IMR-90 (cell line): ENCODE data around the gene NFIX. TPM values are rescaled to one million over a fixed set of nuclear protein-coding genes. Genes with fewer than 3 reads are reported as not detected.

Source experiments
- ATAC-seq: fragments of 200-7000 bp; cut with Tn5 transposase; 2 replicates; pipeline ENCODE4 v1.9.1; 2020; ENCODE audit warnings: low read depth, mild to moderate bottlenecking, moderate library complexity
- BruUV-seq: library from RNA; stranded (reverse); fragments of 400-500 nt; replicated peaks from 2 replicates; lab custom pipeline; 2021; lab: Mats Ljungman, UMichigan
- CTCF ChIA-PET: fragments of 300-600 bp; formaldehyde crosslinking; extraction: SDS; loops from one replicate; lab custom pipeline; 2021; ENCODE audit warnings: antibody characterized with exemption; lab: Yijun Ruan, JAX
- POLR2A ChIA-PET: fragments of 300-600 bp; sonication (Branson Sonifier 250); formaldehyde crosslinking; loops from one replicate; lab custom pipeline; 2022; ENCODE audit warnings: antibody characterized with exemption; ENCODE audit not compliant: unreplicated experiment; lab: Charles Lee
- DNase-seq: peaks from one replicate; pipeline ENCODE4 v3.0.0; 2013
- H2AFZ ChIP-seq: replicated peaks from 2 replicates; pipeline ENCODE3; 2013; ENCODE audit warnings: low read length, mild to moderate bottlenecking; ENCODE audit not compliant: poor library complexity
- H2AK5ac ChIP-seq: 2 replicates; pipeline ENCODE4 v1.6.1; 2013; ENCODE audit warnings: low read depth, low read length, inconsistent platforms
- H2AK9ac ChIP-seq: replicated peaks from 2 replicates; pipeline ENCODE3; 2013; ENCODE audit warnings: mild to moderate bottlenecking, low read depth, low read length, moderate library complexity; ENCODE audit not compliant: poor library complexity
- H2BK120ac ChIP-seq: 2 replicates; pipeline ENCODE4 v1.6.1; 2013; ENCODE audit warnings: low read depth, low read length, inconsistent platforms
- H2BK15ac ChIP-seq: 3 replicates; pipeline ENCODE4 v1.6.1; 2013; ENCODE audit warnings: low read depth, low read length, inconsistent platforms
- H2BK20ac ChIP-seq: 2 replicates; pipeline ENCODE4 v1.6.1; 2013; ENCODE audit warnings: low read depth, mild to moderate bottlenecking, inconsistent platforms, low read length, moderate library complexity
- H2BK5ac ChIP-seq: 2 replicates; pipeline ENCODE4 v1.6.1; 2013; ENCODE audit warnings: mild to moderate bottlenecking, low read depth, low read length, inconsistent platforms; ENCODE audit not compliant: poor library complexity, severe bottlenecking
- H3K14ac ChIP-seq: replicated peaks from 2 replicates; pipeline ENCODE4 v1.6.1; 2013; ENCODE audit warnings: low read depth, low read length, inconsistent platforms
- H3K18ac ChIP-seq: 2 replicates; pipeline ENCODE4 v1.6.1; 2013; ENCODE audit warnings: low read depth, low read length, control low read depth
- H3K23ac ChIP-seq: 2 replicates; pipeline ENCODE4 v1.6.1; 2013; ENCODE audit warnings: low read depth, low read length, inconsistent platforms
- H3K27ac ChIP-seq: 2 replicates; pipeline ENCODE4 v1.5.1; 2013; ENCODE audit warnings: mild to moderate bottlenecking, control low read depth, low read length; ENCODE audit not compliant: insufficient read depth
- H3K27me3 ChIP-seq: 2 replicates; pipeline ENCODE4 v1.6.1; 2013; ENCODE audit warnings: low read length; ENCODE audit not compliant: control insufficient read depth, insufficient read depth
- H3K36me3 ChIP-seq: 2 replicates; pipeline ENCODE4 v1.6.1; 2013; ENCODE audit warnings: low read length, mixed read lengths; ENCODE audit not compliant: control insufficient read depth, insufficient read depth
- H3K4ac ChIP-seq: 2 replicates; pipeline ENCODE4 v1.6.1; 2013; ENCODE audit warnings: low read depth, low read length, inconsistent platforms
- H3K4me1 ChIP-seq: 2 replicates; pipeline ENCODE4 v1.6.1; 2013; ENCODE audit warnings: low read length, mixed read lengths; ENCODE audit not compliant: control insufficient read depth, insufficient read depth
- H3K4me2 ChIP-seq: 2 replicates; pipeline ENCODE4 v1.6.1; 2013; ENCODE audit warnings: low read depth, mild to moderate bottlenecking, control low read depth, low read length, moderate library complexity
- H3K4me3 ChIP-seq: 2 replicates; pipeline ENCODE4 v1.5.1; 2013; ENCODE audit warnings: low read depth, mild to moderate bottlenecking, control low read depth, low read length, moderate library complexity; ENCODE audit not compliant: insufficient read depth
- H3K56ac ChIP-seq: 2 replicates; pipeline ENCODE4 v1.6.1; 2013; ENCODE audit warnings: low read length, inconsistent platforms; ENCODE audit not compliant: insufficient read depth; ENCODE audit errors: extremely low read depth
- H3K79me1 ChIP-seq, 2 experiments: 2 replicates each; pipeline ENCODE4 v1.6.1; 2013; ENCODE audit warnings: low read length in 2 of 2, inconsistent platforms in 1 of 2, low read depth in 1 of 2
- H3K9ac ChIP-seq: 2 replicates; pipeline ENCODE4 v1.6.1; 2013; ENCODE audit warnings: low read depth, low read length, control low read depth
- H3K9me1 ChIP-seq: 2 replicates; pipeline ENCODE4 v1.6.1; 2013; ENCODE audit warnings: low read length, inconsistent platforms; ENCODE audit not compliant: insufficient read depth
- H3K9me3 ChIP-seq: 2 replicates; pipeline ENCODE4 v1.6.1; 2013; ENCODE audit warnings: low read length; ENCODE audit not compliant: control insufficient read depth, insufficient read depth
- H4K20me1 ChIP-seq: 2 replicates; pipeline ENCODE4 v1.6.1; 2013; ENCODE audit warnings: low read length, inconsistent platforms; ENCODE audit not compliant: insufficient read depth
- H4K5ac ChIP-seq: 2 replicates; pipeline ENCODE4 v1.6.1; 2013; ENCODE audit warnings: mild to moderate bottlenecking, low read depth, low read length, control low read depth
- H4K8ac ChIP-seq, 2 experiments: 2 replicates each; pipeline ENCODE4 v1.6.1; 2013; ENCODE audit warnings: low read depth in 2 of 2, low read length in 2 of 2, control low read depth in 1 of 2, inconsistent platforms in 1 of 2
- H4K91ac ChIP-seq: 2 replicates; pipeline ENCODE4 v1.6.1; 2013; ENCODE audit warnings: low read depth, low read length, inconsistent platforms; ENCODE audit not compliant: insufficient read depth
- CHD1 ChIP-seq: IDR thresholded peaks from 2 replicates; pipeline ENCODE4 v1.6.1; 2012; ENCODE audit warnings: low read depth, low read length, improper control_type of control experiment
- MAZ ChIP-seq: IDR thresholded peaks from 2 replicates; pipeline ENCODE4 v1.6.1; 2012; ENCODE audit warnings: low read depth, mild to moderate bottlenecking, low read length, improper control_type of control experiment, moderate library complexity, borderline replicate concordance
- WGBS, 2 experiments: methylation state at CpG; one replicate each; pipeline versions ENCODE4 v1.1.5 to v1.1.7; 2013; ENCODE audit warnings: missing lambda C conversion rate in 2 of 2; ENCODE audit not compliant: insufficient read length in 1 of 2; ENCODE audit errors: extremely low coverage in 2 of 2; 5-methylcytosine and 5-hydroxymethylcytosine counted together
- dilution Hi-C: fragments of 300-500 bp; cut with HindIII; formaldehyde crosslinking; loops from one replicate; pipeline ENCODE4 v1.14.3; 2018; ENCODE audit warnings: low sequenced_read_pairs; ENCODE audit not compliant: unreplicated experiment
- in situ Hi-C: fragments of 300-500 bp; cut with MboI; formaldehyde crosslinking; loops from 3 replicates; pipeline ENCODE4 v1.14.3; 2019; ENCODE audit warnings: low sequenced_read_pairs, inconsistent platforms, mixed read lengths
- intact Hi-C: fragments of 100-400 bp; cut with micrococcal nuclease; formaldehyde crosslinking; loops from 2 replicates; pipeline ENCODE4 v1.10.0; 2022
- polyA plus RNA-seq, 3 experiments: library from polyadenylated mRNA; depleted of rRNA; stranded (reverse); fragments of >200 nt; gene quantifications; 2 replicates each; pipeline ENCODE4 v1.2.3, GENCODE V29; 2012; ENCODE audit warnings: low replicate concordance in 1 of 3
- total RNA-seq: library from RNA; depleted of rRNA; stranded (reverse); fragments of >200 nt; gene quantifications from 2 replicates; pipeline ENCODE4 v1.2.3, GENCODE V29; 2012

The NFIX gene
- total and polyA plus RNA-seq, 2 of the 4 experiments (the other 2 are of a cell fraction) = 10.2 to 47.7 TPM

DNA sequence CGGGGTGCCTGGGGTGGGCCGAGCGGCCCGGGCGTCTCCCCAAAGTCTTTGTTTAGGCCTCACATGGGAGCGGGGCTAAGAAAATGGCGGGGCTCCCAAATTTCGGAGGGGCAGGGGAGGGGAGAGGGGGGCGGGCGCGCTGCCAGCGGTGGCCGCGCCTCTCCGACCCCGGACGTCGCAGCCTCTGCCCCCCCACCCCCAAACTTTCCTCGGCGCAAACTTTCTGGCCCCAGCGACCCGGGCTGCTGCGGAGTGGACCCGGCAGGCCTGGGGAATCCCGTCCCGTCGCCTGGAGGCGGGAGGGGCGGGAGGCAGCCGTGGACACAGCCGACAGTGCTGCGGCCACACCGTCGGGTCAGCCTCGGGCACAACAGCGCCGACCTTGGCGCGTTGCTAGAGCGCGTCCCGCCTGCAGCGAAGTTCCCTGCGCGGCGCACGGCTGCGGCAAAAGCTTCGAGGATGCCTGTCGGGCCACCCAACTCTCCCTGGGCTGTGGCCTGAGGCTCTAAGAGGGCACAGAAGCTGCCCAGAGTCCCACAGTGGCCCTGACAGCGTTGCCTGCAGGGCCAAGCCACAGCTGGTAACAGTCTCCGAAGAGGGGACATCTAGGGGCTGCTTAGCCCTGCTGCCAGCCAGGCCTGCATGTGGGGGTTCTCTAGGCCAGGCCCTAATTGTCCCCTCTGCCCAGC lies 1.3 kb downstream of the NFIX start:
- H2AFZ ChIP-seq = peak overlapping the region; percentile 93

More for the DNA sequence above, 1.3 kb downstream of the NFIX start:
- Histone ChIP-seq H3K4ac (peak overlapping the region; percentile 81), H3K18ac (no peak overlapping the region; the same call in 1 of the 2 replicates), H3K4me1 (peaks cover 15% of the 10 kb centered on the region), H3K4me2 (peak overlapping the region; percentile 81), H2BK20ac (no peak overlapping the region), H2BK5ac (peak overlapping the region; percentile 75), H4K8ac (peak overlapping the region; percentile 30 to 43; a peak in 2 of 4 replicates), H3K9me1 (peaks cover 16% of the 10 kb centered on the region), H4K91ac (peak overlapping the region; percentile 79; the same call in 1 of the 2 replicates), H3K14ac (peak overlapping the region; percentile 85; the same call in 1 of the 2 replicates), H3K27me3 (no peaks in the 10 kb centered on the region), H4K5ac (peak overlapping the region; percentile 2; the same call in 1 of the 2 replicates), H3K36me3 (peaks cover 15% of the 10 kb centered on the region), H2AK9ac (peak overlapping the region; percentile 99), H2BK15ac (no peak overlapping the region), H3K9me3 (no peaks in the 10 kb centered on the region), H3K23ac (peak overlapping the region; percentile 76; the same call in 1 of the 2 replicates), H4K20me1 (peaks cover 35% of the 10 kb centered on the region), H3K9ac (peak overlapping the region; percentile 78), H2AK5ac (peak overlapping the region; percentile 61; the same call in 1 of the 2 replicates), H2BK120ac (no peak overlapping the region; the same call in 1 of the 2 replicates), H3K4me3 (peak overlapping the region; percentile 93), H3K79me1 (peaks cover 24 to 55% of the 10 kb centered on the region in 2 experiments), H3K56ac (no peak overlapping the region), H3K27ac (peak overlapping the region; percentile 76)
- dilution Hi-C loops = no loop called here
- intact Hi-C loops = loop anchor here (5.0 kb wide), 1 partner anchor 66 kb away; no protein-coding TSS in a partner anchor
- BruUV-seq = no TSS peak
- ATAC-seq (peak; percentile 53), DNase-seq (peak; percentile 22)
- TF ChIP-seq MAZ (peak; percentile 10; the same call in 1 of the 2 replicates), CHD1 (no peak)
- WGBS, 2 experiments = 1% methylated on average over 20 of the region's 52 CpGs; no CpG with 5 or more reads in 1 of the 2 experiments
- in situ Hi-C loops = loop anchor here (25.0 kb wide), 1 partner anchor 741 kb away; a partner anchor contains a TSS
- POLR2A ChIA-PET = no interaction called here
- CTCF ChIA-PET = interaction anchor here (0.5 to 1.1 kb wide), 3 partner anchors 17 to 64 kb away, joined by 3 to 4 read pairs (median 3); no protein-coding TSS in a partner anchor
